ENCODE measurements around the gene SYT9.

DNA sequence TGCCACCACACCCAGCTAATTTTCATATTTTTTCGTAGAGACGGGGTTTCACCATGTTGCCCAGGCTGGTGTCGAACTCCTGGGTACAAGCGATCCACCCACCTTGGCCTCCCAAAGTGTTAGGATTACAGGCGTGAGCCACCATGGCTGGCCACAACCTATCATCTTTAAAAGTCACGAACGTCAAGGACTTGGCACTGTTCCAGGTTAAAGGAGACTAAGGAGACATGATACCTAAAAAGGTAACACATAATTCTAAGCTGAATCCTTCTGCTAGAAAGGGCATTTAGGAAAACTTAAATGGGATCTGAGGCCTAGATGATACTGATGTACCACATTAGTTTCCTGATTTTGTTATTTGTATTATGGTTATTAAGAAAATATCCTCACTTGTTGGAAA is 43.3 kb upstream of the SYT9 start:
- TF ChIP-seq, protein P1, sequence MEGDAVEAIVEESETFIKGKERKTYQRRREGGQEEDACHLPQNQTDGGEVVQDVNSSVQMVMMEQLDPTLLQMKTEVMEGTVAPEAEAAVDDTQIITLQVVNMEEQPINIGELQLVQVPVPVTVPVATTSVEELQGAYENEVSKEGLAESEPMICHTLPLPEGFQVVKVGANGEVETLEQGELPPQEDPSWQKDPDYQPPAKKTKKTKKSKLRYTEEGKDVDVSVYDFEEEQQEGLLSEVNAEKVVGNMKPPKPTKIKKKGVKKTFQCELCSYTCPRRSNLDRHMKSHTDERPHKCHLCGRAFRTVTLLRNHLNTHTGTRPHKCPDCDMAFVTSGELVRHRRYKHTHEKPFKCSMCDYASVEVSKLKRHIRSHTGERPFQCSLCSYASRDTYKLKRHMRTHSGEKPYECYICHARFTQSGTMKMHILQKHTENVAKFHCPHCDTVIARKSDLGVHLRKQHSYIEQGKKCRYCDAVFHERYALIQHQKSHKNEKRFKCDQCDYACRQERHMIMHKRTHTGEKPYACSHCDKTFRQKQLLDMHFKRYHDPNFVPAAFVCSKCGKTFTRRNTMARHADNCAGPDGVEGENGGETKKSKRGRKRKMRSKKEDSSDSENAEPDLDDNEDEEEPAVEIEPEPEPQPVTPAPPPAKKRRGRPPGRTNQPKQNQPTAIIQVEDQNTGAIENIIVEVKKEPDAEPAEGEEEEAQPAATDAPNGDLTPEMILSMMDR (IDR thresholded peaks at IDR 0.05) = no peak
- TF ChIP-seq POLR2A (IDR thresholded peaks at IDR 0.05) = no peak
